Esophagus squamous epithelium (tissue), 5 donors: ENCODE results near the gene SSTR3. TPM values are rescaled to one million over a fixed set of nuclear protein-coding genes. Genes with fewer than 3 reads are reported as not detected.
A peak's percentile ranks its signal among the peaks of the same experiment; 100 is the strongest.

Experiments
- DNase-seq: peaks from one replicate; lab custom pipeline; 2025; lab: John Stamatoyannopoulos, UW
- H3K27ac ChIP-seq, 4 donors: fragments of 200-600 bp; sonication (generic); one replicate each; pipeline ENCODE4 v1.5.1; 2016 to 2019; ENCODE audit warnings: mild to moderate bottlenecking in 1 of 4
- H3K27me3 ChIP-seq, 4 donors: fragments of 200-600 bp; sonication (generic); 1 replicate in 3 of 4; 2 replicates in 1 of 4; pipeline versions ENCODE4 v1.5.1 to v1.6.0; 2017 to 2021; ENCODE audit warnings: antibody characterized with exemption in 1 of 4
- H3K36me3 ChIP-seq, 3 donors: fragments of 200-600 bp; sonication (generic); one replicate each; pipeline ENCODE4 v1.5.1; 2016 to 2019
- H3K4me1 ChIP-seq, 3 donors: fragments of 200-600 bp; sonication (generic); one replicate each; pipeline ENCODE4 v1.5.1; 2017 to 2019
- H3K4me3 ChIP-seq, 4 donors: fragments of 200-600 bp; sonication (generic); 1 replicate in 3 of 4; 2 replicates in 1 of 4; pipeline ENCODE4 v1.5.1; 2016 to 2019; ENCODE audit warnings: mild to moderate bottlenecking in 2 of 4, moderate library complexity in 1 of 4
- H3K9me3 ChIP-seq, 3 donors: fragments of 200-600 bp; sonication (generic); one replicate each; pipeline ENCODE4 v1.5.1; 2016 to 2019
- CTCF ChIP-seq, 6 experiments: fragments of 450-650 bp in 4 of 6; fragments of 200-600 bp in 2 of 6; sonication (generic) in 2 of 6; IDR thresholded peaks; one replicate each; pipeline ENCODE4 v1.5.1; 2016 to 2019; ENCODE audit warnings: antibody characterized with exemption in 6 of 6, mild to moderate bottlenecking in 4 of 6, moderate library complexity in 4 of 6
- POLR2A ChIP-seq, 4 donors: fragments of 450-650 bp; IDR thresholded peaks; one replicate each; pipeline ENCODE4 v1.6.1; 2017; ENCODE audit warnings: antibody characterized with exemption in 4 of 4, mild to moderate bottlenecking in 4 of 4, moderate library complexity in 3 of 4
- WGBS, 2 donors: methylation state at CpG; one replicate each; pipeline ENCODE4 v1.1.5; 2018; 5-methylcytosine and 5-hydroxymethylcytosine counted together
- intact Hi-C: fragments of 100-400 bp; cut with DNase I; formaldehyde crosslinking; loops from one replicate; pipeline ENCODE4 v1.15.0; 2022
- total RNA-seq, 4 donors: library from RNA; depleted of rRNA; stranded (reverse); fragments of >200 nt; gene quantifications; one replicate each; pipeline ENCODE4 v1.1.0, GENCODE V29; 2016
- donor health status: DM: yes; HTN: yes; CAD: no.

Gene SSTR3
- total RNA-seq, 4 donors from 2014 or later: not detected

DNA sequence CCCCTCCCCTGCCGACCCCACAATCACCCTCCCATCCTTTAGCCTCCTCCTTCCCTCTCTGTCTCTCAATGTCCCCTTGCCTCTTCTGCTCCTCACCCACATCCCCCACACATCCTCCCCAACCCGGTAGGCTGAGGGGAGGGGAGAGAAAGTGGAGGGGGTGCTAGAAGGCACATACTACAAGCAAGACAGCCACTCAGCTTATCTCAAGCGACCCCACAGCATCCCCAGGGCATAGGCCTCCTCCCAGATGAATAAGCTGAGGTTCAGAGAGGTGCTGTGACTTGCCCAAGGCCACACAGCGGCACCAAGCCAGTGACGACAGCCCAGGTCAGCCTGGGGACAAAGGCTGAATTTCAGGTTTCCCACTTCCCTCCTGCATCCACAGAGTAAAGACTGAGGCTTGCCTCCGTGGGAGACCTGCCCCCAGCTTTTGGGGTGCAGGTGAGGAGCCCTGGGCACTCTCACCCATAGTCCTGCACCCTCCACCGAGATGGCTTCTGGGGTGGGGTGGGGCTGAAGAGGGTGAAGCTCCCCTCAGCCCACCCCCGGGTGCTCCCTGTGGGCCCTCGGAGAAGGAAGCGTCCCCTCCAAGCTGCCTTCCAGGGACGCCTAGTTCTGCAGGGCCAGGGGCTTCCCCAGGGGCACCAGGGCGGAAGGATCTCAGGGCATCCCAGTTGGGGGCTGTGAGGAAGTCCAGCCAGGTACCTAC lies 31.3 kb upstream of the SSTR3 start:
- Histone ChIP-seq H3K4me3 (peak overlapping the region; percentile 31 to 64 (median 40)), H3K4me1 (peaks cover 0 to 42% (median 7%) of the 10 kb centered on the region in 3 donors), H3K9me3 (no peaks in the 10 kb centered on the region), H3K27me3 (peaks cover 0 to 68% (median 0%) of the 10 kb centered on the region in 4 donors), H3K27ac (peak overlapping the region; percentile 4 to 80 (median 66)), H3K36me3 (no peaks in the 10 kb centered on the region)
- intact Hi-C loops: no loop called here
- TF ChIP-seq POLR2A (IDR thresholded peaks at IDR 0.05): no peak
- TF ChIP-seq CTCF (IDR thresholded peaks at IDR 0.05): no peak
- DNase-seq: no peak
- 10 to 38% methylated on average over 1 to 7 of the region's 12 CpGs for WGBS, 2 donors

GRCh38 chr22:37242395-37242918 lies 30.2 kb upstream of the SSTR3 start:
- intact Hi-C loops: no loop called here
- Histone ChIP-seq H3K4me3 (peak overlapping the region in 3 of 4 donors; percentile 32 to 64 (median 47)), H3K27me3 (peaks cover 0 to 64% (median 0%) of the 10 kb centered on the region in 4 donors), H3K4me1 (peaks cover 0 to 42% (median 7%) of the 10 kb centered on the region in 3 donors), H3K27ac (peak overlapping the region in 3 of 4 donors; percentile 4 to 80 (median 77)), H3K9me3 (no peaks in the 10 kb centered on the region), H3K36me3 (no peaks in the 10 kb centered on the region)
- DNase-seq: peak; percentile 78
- 25 to 43% methylated on average over 7 to 11 of the region's 16 CpGs for WGBS, 2 donors
- peak in 2 of 4 donors; percentile 13 to 31 for TF ChIP-seq POLR2A (IDR thresholded peaks at IDR 0.05)
- no peak for TF ChIP-seq CTCF (IDR thresholded peaks at IDR 0.05)

DNA sequence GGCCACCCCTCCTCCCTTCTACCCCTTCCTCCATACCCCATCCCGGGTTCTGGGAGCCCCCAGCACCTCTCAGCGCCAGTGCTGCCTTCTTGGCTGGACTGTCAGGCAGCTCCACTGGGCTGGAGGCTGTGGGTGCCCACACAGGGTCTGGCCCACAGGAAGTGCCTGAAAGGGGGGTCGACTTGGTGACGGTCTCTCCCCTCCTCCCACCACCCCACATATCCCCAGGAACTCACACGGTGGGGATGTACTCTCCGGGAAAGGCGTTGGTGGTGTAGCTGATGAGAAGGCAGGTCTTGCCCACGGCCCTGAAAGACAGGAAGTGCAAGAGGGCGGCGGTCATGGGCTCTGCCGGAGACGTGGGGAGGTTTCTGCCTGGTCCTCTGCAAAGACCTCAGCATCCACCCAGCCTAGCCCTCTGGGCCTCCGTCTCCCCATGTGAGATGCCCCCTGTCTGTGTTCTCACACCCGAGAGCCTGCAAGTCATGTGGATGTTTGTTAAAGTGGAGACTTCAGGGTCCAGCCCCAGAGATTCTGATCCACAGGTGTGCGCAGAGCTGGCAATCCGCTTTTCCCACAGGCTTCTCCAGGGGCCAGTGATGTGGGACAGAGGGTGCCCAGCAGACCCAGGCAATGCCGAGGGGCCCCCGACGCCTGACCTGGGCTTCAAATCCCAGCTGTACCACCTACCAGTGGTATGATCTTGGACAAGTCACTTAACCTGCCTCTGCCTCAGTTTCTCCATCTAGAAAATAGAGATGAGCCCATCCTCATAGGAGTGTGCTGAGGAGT lies 29.3 kb upstream of the SSTR3 start:
- H3K36me3 ChIP-seq: no peaks in the 10 kb centered on the region
- H3K4me1 ChIP-seq: peaks cover 0 to 49% (median 7%) of the 10 kb centered on the region in 3 donors
- 54 to 66% methylated on average over 8 to 10 of the region's 19 CpGs for WGBS, 2 donors
- TF ChIP-seq CTCF (IDR thresholded peaks at IDR 0.05) (no peak), POLR2A (IDR thresholded peaks at IDR 0.05) (no peak)
- intact Hi-C loops: no loop called here
- DNase-seq: no peak
- H3K9me3 ChIP-seq: no peaks in the 10 kb centered on the region
- peaks cover 0 to 72% (median 0%) of the 10 kb centered on the region in 4 donors for H3K27me3 ChIP-seq
- H3K4me3 ChIP-seq: peak overlapping the region in 3 of 4 donors; percentile 12 to 64 (median 12)
- peak overlapping the region; percentile 5 to 80 (median 30) for H3K27ac ChIP-seq

DNA sequence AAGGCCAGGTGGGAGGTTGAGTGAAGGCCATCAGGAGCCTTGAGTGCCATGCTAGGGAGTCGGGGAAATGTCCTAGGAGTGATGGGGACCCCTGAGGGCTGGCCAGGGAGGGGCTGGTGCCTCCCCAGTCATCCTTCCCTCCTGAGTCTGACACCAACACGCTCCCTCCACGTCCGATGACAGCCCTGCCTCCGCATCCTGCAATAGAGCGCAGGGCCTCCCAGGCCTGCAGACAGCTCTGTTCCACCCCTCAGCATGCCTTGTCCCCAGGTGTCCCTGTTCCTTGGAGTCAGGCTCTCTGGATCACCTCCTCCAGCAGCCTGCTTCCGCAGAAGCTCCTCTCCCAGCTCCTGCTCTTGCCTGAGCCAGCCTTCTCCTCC lies 28.7 kb upstream of the SSTR3 start:
- Histone ChIP-seq H3K9me3 (no peaks in the 10 kb centered on the region), H3K27me3 (peaks cover 0 to 78% (median 0%) of the 10 kb centered on the region in 4 donors), H3K4me3 (peak overlapping the region in 2 of 4 donors; percentile 12 to 64), H3K4me1 (peaks cover 0 to 50% (median 7%) of the 10 kb centered on the region in 3 donors), H3K36me3 (no peaks in the 10 kb centered on the region), H3K27ac (peak overlapping the region in 3 of 4 donors; percentile 10 to 80 (median 51))
- WGBS, 2 donors: 74 to 85% methylated on average over 7 of the region's 7 CpGs
- no peak for TF ChIP-seq POLR2A (IDR thresholded peaks at IDR 0.05)
- no peak for TF ChIP-seq CTCF (IDR thresholded peaks at IDR 0.05)
- intact Hi-C loops: no loop called here
- no peak for DNase-seq
